ENCODE measurements around the gene RAI1.

RAI1 gene

DNA sequence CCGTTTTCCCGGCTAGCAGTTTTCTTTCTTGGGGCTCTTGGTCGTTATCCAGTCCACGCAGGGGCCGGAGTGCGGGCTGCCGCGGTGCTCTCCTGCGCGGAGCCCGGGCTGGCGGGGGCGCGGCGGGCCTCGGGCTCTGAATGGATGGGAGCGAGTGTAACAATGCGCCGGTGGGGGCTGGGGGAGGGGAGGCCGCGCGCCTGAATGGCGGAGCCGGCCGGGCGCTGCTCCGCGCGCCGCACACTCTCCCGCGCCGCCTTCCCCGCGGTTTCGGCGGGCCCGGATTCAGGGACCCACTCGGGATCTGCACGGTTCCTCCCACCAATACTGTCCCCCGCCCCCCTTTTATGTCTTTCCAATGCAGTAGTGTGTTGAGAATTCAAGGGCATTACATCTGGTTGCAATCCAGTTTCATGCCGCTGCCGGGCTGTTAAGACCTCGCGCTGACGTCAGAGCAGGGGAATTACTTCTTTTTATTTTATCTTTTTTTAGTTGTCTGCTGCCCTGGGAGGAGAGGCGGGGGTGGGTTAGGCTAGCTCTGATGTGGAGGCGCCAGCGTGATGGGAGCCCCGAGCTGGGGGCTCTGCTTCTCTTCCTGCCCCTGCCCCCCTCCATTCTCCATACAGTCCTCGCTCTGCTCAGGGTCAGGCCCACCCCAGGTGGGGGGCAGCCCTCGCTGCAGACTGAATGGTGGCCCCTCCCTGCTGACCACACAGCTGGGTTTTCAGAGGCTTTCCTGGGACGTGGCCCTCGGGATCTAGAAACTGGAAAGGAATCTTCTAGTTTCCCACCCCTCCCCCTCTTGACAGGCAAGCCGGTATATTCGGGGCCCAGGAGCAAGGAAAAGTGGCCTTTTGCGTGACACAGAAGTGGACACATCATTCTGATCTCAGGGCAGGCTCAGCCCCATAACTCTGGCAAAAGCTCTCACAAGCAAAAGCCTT lies 1.8 kb downstream of the RAI1 start (continued):
- TF ChIP-seq, protein P1, sequence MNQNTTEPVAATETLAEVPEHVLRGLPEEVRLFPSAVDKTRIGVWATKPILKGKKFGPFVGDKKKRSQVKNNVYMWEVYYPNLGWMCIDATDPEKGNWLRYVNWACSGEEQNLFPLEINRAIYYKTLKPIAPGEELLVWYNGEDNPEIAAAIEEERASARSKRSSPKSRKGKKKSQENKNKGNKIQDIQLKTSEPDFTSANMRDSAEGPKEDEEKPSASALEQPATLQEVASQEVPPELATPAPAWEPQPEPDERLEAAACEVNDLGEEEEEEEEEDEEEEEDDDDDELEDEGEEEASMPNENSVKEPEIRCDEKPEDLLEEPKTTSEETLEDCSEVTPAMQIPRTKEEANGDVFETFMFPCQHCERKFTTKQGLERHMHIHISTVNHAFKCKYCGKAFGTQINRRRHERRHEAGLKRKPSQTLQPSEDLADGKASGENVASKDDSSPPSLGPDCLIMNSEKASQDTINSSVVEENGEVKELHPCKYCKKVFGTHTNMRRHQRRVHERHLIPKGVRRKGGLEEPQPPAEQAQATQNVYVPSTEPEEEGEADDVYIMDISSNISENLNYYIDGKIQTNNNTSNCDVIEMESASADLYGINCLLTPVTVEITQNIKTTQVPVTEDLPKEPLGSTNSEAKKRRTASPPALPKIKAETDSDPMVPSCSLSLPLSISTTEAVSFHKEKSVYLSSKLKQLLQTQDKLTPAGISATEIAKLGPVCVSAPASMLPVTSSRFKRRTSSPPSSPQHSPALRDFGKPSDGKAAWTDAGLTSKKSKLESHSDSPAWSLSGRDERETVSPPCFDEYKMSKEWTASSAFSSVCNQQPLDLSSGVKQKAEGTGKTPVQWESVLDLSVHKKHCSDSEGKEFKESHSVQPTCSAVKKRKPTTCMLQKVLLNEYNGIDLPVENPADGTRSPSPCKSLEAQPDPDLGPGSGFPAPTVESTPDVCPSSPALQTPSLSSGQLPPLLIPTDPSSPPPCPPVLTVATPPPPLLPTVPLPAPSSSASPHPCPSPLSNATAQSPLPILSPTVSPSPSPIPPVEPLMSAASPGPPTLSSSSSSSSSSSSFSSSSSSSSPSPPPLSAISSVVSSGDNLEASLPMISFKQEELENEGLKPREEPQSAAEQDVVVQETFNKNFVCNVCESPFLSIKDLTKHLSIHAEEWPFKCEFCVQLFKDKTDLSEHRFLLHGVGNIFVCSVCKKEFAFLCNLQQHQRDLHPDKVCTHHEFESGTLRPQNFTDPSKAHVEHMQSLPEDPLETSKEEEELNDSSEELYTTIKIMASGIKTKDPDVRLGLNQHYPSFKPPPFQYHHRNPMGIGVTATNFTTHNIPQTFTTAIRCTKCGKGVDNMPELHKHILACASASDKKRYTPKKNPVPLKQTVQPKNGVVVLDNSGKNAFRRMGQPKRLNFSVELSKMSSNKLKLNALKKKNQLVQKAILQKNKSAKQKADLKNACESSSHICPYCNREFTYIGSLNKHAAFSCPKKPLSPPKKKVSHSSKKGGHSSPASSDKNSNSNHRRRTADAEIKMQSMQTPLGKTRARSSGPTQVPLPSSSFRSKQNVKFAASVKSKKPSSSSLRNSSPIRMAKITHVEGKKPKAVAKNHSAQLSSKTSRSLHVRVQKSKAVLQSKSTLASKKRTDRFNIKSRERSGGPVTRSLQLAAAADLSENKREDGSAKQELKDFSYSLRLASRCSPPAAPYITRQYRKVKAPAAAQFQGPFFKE (tag by site-specific recombination; IDR thresholded peaks at IDR 0.05; ENCODE audit: borderline replicate concordance): no peak
- TF ChIP-seq ZNF23 (tag by site-specific recombination; IDR thresholded peaks at IDR 0.05; ENCODE audit: borderline replicate concordance): no peak
- TF ChIP-seq ZNF624 (tag by site-specific recombination; IDR thresholded peaks at IDR 0.05): no peak
- TF ChIP-seq ZFP37 (tag by site-specific recombination; IDR thresholded peaks at IDR 0.05): no peak
- TF ChIP-seq, protein P2, sequence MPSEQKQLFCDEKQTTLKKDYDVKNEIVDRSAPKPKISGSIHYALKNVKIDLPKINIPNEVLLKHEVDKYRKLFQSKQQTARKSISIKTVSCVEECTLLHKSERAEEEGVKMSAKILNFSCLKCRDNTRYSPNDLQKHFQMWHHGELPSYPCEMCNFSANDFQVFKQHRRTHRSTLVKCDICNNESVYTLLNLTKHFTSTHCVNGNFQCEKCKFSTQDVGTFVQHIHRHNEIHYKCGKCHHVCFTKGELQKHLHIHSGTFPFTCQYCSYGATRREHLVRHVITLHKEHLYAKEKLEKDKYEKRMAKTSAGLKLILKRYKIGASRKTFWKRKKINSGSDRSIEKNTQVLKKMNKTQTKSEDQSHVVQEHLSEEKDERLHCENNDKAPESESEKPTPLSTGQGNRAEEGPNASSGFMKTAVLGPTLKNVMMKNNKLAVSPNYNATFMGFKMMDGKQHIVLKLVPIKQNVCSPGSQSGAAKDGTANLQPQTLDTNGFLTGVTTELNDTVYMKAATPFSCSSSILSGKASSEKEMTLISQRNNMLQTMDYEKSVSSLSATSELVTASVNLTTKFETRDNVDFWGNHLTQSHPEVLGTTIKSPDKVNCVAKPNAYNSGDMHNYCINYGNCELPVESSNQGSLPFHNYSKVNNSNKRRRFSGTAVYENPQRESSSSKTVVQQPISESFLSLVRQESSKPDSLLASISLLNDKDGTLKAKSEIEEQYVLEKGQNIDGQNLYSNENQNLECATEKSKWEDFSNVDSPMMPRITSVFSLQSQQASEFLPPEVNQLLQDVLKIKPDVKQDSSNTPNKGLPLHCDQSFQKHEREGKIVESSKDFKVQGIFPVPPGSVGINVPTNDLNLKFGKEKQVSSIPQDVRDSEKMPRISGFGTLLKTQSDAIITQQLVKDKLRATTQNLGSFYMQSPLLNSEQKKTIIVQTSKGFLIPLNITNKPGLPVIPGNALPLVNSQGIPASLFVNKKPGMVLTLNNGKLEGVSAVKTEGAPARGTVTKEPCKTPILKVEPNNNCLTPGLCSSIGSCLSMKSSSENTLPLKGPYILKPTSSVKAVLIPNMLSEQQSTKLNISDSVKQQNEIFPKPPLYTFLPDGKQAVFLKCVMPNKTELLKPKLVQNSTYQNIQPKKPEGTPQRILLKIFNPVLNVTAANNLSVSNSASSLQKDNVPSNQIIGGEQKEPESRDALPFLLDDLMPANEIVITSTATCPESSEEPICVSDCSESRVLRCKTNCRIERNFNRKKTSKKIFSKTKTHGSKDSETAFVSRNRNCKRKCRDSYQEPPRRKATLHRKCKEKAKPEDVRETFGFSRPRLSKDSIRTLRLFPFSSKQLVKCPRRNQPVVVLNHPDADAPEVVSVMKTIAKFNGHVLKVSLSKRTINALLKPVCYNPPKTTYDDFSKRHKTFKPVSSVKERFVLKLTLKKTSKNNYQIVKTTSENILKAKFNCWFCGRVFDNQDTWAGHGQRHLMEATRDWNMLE (tag by site-specific recombination; conservative IDR thresholded peaks at IDR 0.05; ENCODE audit: low read depth): no peak
- TF ChIP-seq HOXD13 (CRISPR knock-in tag; IDR thresholded peaks at IDR 0.05; ENCODE audit: borderline replicate concordance): no peak
- TF ChIP-seq ZNF426 (tag by site-specific recombination; IDR thresholded peaks at IDR 0.05): no peak
- TF ChIP-seq, protein P3, sequence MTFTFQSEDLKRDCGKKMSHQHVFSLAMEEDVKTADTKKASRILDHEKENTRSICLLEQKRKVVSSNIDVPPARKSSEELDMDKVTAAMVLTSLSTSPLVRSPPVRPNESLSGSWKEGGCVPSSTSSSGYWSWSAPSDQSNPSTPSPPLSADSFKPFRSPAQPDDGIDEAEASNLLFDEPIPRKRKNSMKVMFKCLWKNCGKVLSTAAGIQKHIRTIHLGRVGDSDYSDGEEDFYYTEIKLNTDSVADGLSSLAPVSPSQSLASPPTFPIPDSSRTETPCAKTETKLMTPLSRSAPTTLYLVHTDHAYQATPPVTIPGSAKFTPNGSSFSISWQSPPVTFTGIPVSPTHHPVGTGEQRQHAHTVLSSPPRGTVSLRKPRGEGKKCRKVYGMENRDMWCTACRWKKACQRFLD (tag by site-specific recombination; IDR thresholded peaks at IDR 0.05): no peak
- TF ChIP-seq ZIC2 (tag by site-specific recombination; IDR thresholded peaks at IDR 0.05): peak; percentile 16; the same call in 1 of the 2 replicates
- no peak for TF ChIP-seq ZNF248 (tag by site-specific recombination; IDR thresholded peaks at IDR 0.05)
- no peak for TF ChIP-seq ZNF544 (tag by site-specific recombination; IDR thresholded peaks at IDR 0.05)
- no peak; the same call in 1 of the 2 replicates for TF ChIP-seq ZFHX2 (tag by site-specific recombination; conservative IDR thresholded peaks at IDR 0.05)
- TF ChIP-seq ZNF623 (tag by site-specific recombination; IDR thresholded peaks at IDR 0.05): no peak
- TF ChIP-seq, protein P4, sequence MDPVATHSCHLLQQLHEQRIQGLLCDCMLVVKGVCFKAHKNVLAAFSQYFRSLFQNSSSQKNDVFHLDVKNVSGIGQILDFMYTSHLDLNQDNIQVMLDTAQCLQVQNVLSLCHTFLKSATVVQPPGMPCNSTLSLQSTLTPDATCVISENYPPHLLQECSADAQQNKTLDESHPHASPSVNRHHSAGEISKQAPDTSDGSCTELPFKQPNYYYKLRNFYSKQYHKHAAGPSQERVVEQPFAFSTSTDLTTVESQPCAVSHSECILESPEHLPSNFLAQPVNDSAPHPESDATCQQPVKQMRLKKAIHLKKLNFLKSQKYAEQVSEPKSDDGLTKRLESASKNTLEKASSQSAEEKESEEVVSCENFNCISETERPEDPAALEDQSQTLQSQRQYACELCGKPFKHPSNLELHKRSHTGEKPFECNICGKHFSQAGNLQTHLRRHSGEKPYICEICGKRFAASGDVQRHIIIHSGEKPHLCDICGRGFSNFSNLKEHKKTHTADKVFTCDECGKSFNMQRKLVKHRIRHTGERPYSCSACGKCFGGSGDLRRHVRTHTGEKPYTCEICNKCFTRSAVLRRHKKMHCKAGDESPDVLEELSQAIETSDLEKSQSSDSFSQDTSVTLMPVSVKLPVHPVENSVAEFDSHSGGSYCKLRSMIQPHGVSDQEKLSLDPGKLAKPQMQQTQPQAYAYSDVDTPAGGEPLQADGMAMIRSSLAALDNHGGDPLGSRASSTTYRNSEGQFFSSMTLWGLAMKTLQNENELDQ (tag by site-specific recombination; IDR thresholded peaks at IDR 0.05; ENCODE audit: low read depth): no peak
- TF ChIP-seq GLI2 (tag by site-specific recombination; IDR thresholded peaks at IDR 0.05; ENCODE audit: borderline replicate concordance, low read depth): no peak
- TF ChIP-seq ZNF658 (tag by site-specific recombination; IDR thresholded peaks at IDR 0.05): no peak
- no peak for TF ChIP-seq ZNF223 (tag by site-specific recombination; IDR thresholded peaks at IDR 0.05)
- no peak; the same call in 1 of the 2 replicates for TF ChIP-seq ZBTB17 (tag by site-specific recombination; IDR thresholded peaks at IDR 0.05)
- peak; percentile 84 for TF ChIP-seq ZBTB8A (tag by site-specific recombination; IDR thresholded peaks at IDR 0.05)
- no peak for TF ChIP-seq ZNF302 (tag by site-specific recombination; IDR thresholded peaks at IDR 0.05; ENCODE audit: low read depth)
- TF ChIP-seq GLIS2 (tag by site-specific recombination; IDR thresholded peaks at IDR 0.05): peak; percentile 37
- peak; percentile 10 for TF ChIP-seq GLIS1 (tag by site-specific recombination; IDR thresholded peaks at IDR 0.05)

Measured in HEK293 (cell line).